GM10266 (cell line): ENCODE results near the gene MAP1B.

Source experiments
- DNase-seq: peaks from one replicate; pipeline ENCODE4 v3.0.0; 2012; ENCODE audit errors: extremely low spot score
- TF ChIP-seq, protein P1 (sequence below): IDR thresholded peaks from 2 replicates; pipeline ENCODE4 v1.5.1; 2012; ENCODE audit warnings: mild to moderate bottlenecking, low read depth; ENCODE audit not compliant: control insufficient read depth, insufficient read depth; ENCODE audit errors: missing control alignments

The MAP1B gene

DNA sequence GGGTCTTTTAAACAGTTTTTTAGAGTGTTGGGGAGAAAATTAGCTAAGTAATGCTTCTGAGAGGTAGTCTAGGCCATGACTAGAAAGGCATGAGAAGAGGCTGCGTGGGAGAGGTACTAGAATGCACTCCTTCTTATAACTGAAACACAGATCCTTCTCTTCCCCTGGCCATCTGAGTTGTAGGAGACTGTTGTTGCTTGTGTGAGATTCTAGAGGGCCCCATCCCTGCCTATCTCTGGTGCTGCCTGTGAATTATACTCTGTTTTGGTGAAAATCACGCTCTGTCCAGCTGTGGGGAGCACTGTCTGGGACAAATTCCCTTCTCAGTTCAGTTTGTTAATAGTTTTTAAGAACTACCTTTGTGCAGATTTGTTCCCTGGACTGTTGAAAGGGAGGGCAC lies 37.5 kb downstream of the MAP1B start:
- TF ChIP-seq, protein P1, sequence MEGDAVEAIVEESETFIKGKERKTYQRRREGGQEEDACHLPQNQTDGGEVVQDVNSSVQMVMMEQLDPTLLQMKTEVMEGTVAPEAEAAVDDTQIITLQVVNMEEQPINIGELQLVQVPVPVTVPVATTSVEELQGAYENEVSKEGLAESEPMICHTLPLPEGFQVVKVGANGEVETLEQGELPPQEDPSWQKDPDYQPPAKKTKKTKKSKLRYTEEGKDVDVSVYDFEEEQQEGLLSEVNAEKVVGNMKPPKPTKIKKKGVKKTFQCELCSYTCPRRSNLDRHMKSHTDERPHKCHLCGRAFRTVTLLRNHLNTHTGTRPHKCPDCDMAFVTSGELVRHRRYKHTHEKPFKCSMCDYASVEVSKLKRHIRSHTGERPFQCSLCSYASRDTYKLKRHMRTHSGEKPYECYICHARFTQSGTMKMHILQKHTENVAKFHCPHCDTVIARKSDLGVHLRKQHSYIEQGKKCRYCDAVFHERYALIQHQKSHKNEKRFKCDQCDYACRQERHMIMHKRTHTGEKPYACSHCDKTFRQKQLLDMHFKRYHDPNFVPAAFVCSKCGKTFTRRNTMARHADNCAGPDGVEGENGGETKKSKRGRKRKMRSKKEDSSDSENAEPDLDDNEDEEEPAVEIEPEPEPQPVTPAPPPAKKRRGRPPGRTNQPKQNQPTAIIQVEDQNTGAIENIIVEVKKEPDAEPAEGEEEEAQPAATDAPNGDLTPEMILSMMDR, result no peak
- no peak for DNase-seq

DNA sequence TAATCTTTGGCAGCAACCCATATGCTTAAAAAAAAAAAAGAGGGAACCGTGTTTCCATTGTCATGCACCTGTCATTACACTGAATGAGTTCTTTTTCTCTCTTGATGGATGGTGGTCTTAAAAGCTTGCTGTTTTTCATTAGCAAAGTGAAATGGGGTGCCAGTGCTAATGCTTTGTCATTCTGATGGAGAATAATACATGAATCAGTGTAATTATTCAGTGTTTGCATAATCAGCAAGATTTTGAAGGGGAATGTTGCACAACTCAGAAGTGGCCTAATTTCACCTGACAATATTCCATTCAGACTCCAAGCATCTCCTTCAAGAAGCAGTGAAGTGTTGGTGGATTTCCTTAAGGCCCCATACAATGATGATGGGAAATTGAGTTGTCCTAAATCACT lies 38.1 kb downstream of the MAP1B start:
- TF ChIP-seq, protein P1, result no peak
- DNase-seq, result no peak

DNA sequence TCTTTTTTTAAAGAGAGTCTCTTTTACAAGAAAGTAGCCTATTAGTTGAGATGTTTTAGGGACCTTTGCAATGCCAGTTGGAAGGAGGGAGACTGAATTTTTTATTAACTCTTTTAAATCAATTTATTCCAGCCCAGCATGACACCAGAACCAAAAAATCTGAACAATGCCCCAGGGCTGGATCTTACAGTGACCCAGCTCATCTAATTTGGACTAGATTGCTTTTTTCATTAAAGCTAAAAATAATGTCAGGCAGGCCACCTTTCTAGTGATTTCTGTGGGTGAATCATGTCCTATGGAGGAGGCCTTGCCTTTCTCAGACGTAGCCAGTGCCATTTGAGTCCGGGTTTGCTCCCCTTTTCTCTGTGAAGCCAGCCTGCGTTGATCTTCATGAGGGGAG lies 38.8 kb downstream of the MAP1B start:
- no peak for DNase-seq
- TF ChIP-seq, protein P1, result no peak

DNA sequence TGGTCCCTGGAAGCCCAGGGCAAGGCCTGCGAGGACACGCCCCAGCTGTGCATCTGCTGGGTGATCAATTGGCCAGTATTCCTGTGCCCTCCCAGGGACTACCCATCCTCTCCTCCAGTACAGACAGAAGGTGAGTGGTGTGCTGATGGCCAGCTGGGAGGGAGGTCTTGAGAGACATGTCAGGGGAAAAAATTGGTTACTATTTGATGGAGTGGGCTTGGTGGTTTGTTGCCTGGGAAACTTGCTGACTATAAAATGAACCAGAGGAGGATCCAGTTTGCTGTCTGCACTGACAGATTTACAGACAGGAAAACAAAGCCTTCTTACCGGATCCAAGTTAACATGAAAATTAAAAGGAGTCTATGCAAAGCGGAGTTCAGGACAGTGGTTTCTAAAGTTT lies 40.3 kb downstream of the MAP1B start:
- no peak for DNase-seq
- TF ChIP-seq, protein P1, result no peak

DNA sequence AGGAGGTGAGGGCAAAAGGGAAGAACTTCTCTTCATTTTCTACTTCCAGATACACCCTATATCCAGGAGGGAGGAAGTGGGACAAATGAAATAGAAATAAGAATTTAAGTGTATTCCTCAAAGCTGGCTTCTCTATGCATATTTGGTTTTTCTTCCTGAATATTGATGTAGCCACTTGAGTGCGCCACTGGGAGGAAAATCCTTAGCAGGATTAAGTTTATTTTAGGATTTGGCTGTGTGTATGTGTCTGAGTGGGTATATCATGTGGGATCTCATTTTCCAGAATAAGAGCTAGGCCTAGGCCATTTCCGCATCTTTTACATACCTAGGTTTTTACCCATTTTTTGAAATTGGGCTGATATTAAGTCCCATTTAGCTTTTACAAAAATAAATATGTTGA lies 42.5 kb downstream of the MAP1B start:
- no peak for DNase-seq
- TF ChIP-seq, protein P1, result no peak

DNA sequence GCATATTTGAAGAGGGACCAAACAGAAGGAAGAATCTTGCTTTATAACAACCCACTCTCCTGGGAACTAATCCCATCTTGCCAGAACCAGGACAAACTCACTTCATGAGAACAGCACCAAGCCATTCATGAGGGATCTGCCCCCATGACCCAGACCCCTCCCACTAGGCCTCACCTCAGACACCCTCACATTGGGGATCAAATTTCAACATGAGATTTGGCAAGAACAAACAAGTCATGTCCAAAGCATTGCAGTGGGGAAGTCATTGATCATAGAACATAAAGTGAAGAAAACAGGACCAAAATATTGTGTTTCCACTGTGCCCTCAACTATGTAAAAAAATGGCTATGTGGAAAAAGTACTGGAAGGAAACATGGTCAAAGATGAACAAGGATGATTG lies 43.9 kb downstream of the MAP1B start:
- TF ChIP-seq, protein P1, result no peak
- DNase-seq, result no peak

DNA sequence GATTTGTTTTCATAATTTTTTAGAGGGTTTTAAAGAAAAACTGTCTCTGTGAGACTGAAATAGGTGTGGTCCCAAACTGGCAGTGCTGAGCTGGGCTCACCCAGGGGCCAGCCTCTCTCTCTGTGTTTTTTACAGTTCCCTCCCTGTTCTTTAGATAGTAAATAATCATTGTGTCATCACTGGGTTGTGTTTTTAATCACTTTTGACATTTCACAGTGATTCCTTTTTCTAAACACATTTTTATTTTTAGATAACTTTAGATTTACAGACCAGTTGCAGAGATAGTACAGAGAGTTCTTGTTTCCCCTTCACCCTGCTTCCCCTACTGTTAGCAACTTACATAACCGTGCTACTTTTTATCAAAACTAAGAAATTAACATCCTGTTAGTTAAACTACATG lies 44.4 kb downstream of the MAP1B start:
- DNase-seq, result no peak
- TF ChIP-seq, protein P1, result no peak

DNA sequence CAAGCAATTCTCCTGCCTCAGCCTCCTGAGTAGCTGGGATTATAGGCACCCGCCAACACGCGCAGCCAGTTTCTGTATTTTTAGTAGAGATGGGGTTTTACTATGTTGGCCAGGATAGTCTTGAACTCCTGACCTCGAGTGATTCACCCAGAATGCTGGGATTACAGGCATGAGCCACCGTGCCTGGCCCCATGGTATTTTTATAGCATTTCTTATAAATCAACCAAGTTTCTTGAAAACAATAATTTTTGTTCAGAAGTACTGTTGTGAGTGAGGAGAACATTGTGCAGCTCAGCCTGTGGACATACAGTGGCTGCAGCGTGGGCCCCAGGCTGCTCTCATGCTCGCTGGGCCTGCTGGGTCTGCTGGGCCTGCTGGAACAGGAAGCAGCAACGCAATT lies 45.3 kb downstream of the MAP1B start:
- TF ChIP-seq, protein P1, result no peak
- DNase-seq, result no peak
